ENCODE results near the gene RGS11. TPM values are rescaled to one million over a fixed set of nuclear protein-coding genes. Genes with fewer than 3 reads are reported as not detected.

The RGS11 gene
- total RNA-seq, 3 donors from 2014 or later = 3.1 to 7.5 (median 5.9) TPM

DNA sequence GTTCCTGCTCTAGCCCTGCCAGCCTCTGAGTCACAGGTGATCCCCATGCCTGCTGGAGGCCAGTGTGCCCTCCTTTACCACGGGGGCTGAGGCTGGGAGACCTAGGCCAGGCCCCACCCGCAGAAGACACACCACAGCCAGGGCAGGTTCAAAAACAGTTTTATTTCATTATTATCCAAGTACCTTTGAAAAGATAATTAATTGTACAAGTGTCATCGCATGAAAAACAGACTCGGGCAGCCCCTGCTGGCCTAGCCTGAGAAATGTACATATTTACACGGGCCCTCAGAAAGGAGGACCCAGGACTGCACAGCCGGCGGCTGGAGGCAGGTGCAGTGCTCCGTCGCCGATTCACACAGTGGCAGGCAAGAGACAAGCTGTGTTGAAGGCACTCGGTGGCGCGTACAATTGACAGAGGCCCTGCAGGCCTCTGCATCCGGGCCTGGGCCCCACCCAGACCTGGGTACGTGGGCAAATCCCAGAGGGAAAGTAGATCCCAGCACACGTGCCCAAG, 11.6 kb upstream of the RGS11 start:
- Histone ChIP-seq H3K27ac (no peak overlapping the region), H3K9me3 (no peaks in the 10 kb centered on the region), H3K4me1 (no peaks in the 10 kb centered on the region), H3K27me3 (peaks cover 0 to 11% of the 10 kb centered on the region in 2 donors), H3K4me3 (no peak overlapping the region), H3K36me3 (peaks cover 7% of the 10 kb centered on the region)
- intact Hi-C loops (cut with DNase I; ENCODE audit: low total_unique reads) = no loop called here
- no peak for DNase-seq (ENCODE audit: low spot score in 2 of 2)
- TF ChIP-seq POLR2A (IDR thresholded peaks at IDR 0.05) (no peak), CTCF (IDR thresholded peaks at IDR 0.05) (no peak), POLR2AphosphoS5 (IDR thresholded peaks at IDR 0.05) (no peak)

GRCh38 chr16:286491-287297, 10.9 kb upstream of the RGS11 start:
- peaks cover 7% of the 10 kb centered on the region for H3K36me3 ChIP-seq
- no peaks in the 10 kb centered on the region for H3K9me3 ChIP-seq
- H3K4me3 ChIP-seq = no peak overlapping the region
- no peak for DNase-seq (ENCODE audit: low spot score in 2 of 2)
- H3K4me1 ChIP-seq = no peaks in the 10 kb centered on the region
- no peak overlapping the region for H3K27ac ChIP-seq
- peaks cover 0 to 18% of the 10 kb centered on the region in 2 donors for H3K27me3 ChIP-seq
- intact Hi-C loops (cut with DNase I; ENCODE audit: low total_unique reads) = no loop called here
- TF ChIP-seq CTCF (IDR thresholded peaks at IDR 0.05) (no peak), POLR2AphosphoS5 (IDR thresholded peaks at IDR 0.05) (no peak), POLR2A (IDR thresholded peaks at IDR 0.05) (no peak)

DNA sequence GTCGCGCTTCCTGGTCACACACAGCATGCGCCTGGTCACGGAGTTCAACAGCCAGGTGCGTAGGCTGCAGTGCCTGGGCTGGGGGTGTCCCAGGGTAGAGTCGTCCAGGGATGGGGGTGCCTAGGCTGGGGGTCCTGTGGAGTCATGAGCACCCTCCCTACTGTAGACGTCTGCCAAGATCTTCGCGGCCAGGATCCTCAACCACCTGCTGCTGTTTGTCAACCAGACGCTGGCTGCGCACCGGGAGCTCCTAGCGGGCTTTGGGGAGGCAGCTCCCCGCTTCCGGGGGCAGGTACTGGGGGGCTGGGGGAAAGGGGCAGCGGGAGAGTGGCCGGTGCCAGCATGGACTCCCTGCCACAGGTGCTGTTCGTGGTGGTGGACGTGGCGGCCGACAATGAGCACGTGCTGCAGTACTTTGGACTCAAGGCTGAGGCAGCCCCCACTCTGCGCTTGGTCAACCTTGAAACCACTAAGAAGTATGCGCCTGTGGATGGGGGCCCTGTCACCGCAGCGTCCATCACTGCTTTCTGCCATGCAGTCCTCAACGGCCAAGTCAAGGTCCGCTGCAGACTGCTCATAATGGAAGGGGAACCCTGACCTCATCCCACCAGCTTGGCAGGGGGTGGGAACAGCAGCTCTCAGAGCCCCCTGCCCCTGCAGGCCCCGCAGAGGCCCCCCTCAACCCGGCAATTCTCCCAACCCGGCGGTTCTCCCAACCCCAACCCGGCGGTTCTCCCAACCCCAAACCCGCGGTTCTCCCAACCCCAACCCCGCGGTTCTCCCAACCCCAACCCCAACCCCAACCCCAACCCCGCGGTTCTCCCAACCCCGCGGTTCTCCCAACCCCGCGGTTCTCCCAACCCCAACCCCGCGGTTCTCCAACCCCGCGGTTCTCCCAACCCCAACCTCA, 9.7 kb upstream of the RGS11 start:
- H3K27ac ChIP-seq = no peak overlapping the region
- no peak for DNase-seq (ENCODE audit: low spot score in 2 of 2)
- H3K4me3 ChIP-seq = no peak overlapping the region
- intact Hi-C loops (cut with DNase I; ENCODE audit: low total_unique reads) = no loop called here
- peaks cover 6 to 7% of the 10 kb centered on the region in 2 donors for H3K4me1 ChIP-seq
- no peaks in the 10 kb centered on the region for H3K36me3 ChIP-seq
- H3K27me3 ChIP-seq = peaks cover 7 to 29% of the 10 kb centered on the region in 2 donors
- TF ChIP-seq POLR2A (IDR thresholded peaks at IDR 0.05) (no peak), POLR2AphosphoS5 (IDR thresholded peaks at IDR 0.05) (no peak), CTCF (IDR thresholded peaks at IDR 0.05) (no peak)
- H3K9me3 ChIP-seq = no peaks in the 10 kb centered on the region

- Histone ChIP-seq H3K4me3 (no peak overlapping the region), H3K27me3 (peaks cover 7 to 35% of the 10 kb centered on the region in 2 donors), H3K36me3 (no peaks in the 10 kb centered on the region), H3K4me1 (peaks cover 6 to 7% of the 10 kb centered on the region in 2 donors), H3K27ac (no peak overlapping the region), H3K9me3 (no peaks in the 10 kb centered on the region)
- TF ChIP-seq POLR2A (IDR thresholded peaks at IDR 0.05) (no peak), POLR2AphosphoS5 (IDR thresholded peaks at IDR 0.05) (no peak), CTCF (IDR thresholded peaks at IDR 0.05) (no peak)
- DNase-seq (ENCODE audit: low spot score in 2 of 2) = no peak
- intact Hi-C loops (cut with DNase I; ENCODE audit: low total_unique reads) = no loop called here
Observed at GRCh38 chr16:284204-285120, 8.7 kb upstream of the RGS11 start.

Measured in breast epithelium (tissue), 4 donors.